HCT116 (cell line): ENCODE measurements around the gene TGM4. TPM values are rescaled to one million over a fixed set of nuclear protein-coding genes. Genes with fewer than 3 reads are reported as not detected.
A peak's percentile ranks its signal among the peaks of the same experiment; 100 is the strongest.

Experiments used
- ATAC-seq: fragments of 200-7000 bp; cut with Tn5 transposase; 2 replicates; pipeline ENCODE4 v1.9.1; 2020; ENCODE audit warnings: mild to moderate bottlenecking, moderate library complexity
- BruUV-seq: library from RNA; stranded (reverse); fragments of 400-500 nt; replicated peaks from 2 replicates; lab custom pipeline; 2021; lab: Mats Ljungman, UMichigan
- CTCF ChIA-PET: fragments of 300-600 bp; sonication (Branson Sonifier 250); formaldehyde crosslinking; loops from one replicate; lab custom pipeline; 2021; ENCODE audit warnings: antibody characterized with exemption; lab: Charles Lee
- POLR2A ChIA-PET: fragments of 300-600, 350-600 bp; sonication (Branson Sonifier 250); formaldehyde crosslinking; loops from one replicate; lab custom pipeline; 2021; ENCODE audit warnings: antibody characterized with exemption; lab: Charles Lee
- RAD21 ChIA-PET, 2 experiments: fragments of 300-600 bp; sonication (Branson Sonifier 250); formaldehyde crosslinking; loops; one replicate each; lab custom pipeline; 2023; ENCODE audit warnings: low total read pairs in 2 of 2; ENCODE audit not compliant: uncharacterized antibody in 2 of 2, unreplicated experiment in 2 of 2, low non-redundant PET in 1 of 2; lab: Charles Lee
- DNase-seq: peaks from one replicate; pipeline ENCODE4 v3.0.0-alpha.2; 2010; ENCODE audit warnings: low read depth, low spot score
- H2AFZ ChIP-seq: fragments of 200-600 bp; shearing (Covaris generic), sonication (generic); 2 replicates; pipeline ENCODE4 v1.6.1; 2017; ENCODE audit warnings: low read depth, mixed run types, mixed read lengths, antibody characterized with exemption, low read length; ENCODE audit not compliant: poor library complexity, severe bottlenecking
- H3K27ac ChIP-seq: 2 replicates; pipeline ENCODE4 v1.5.1; 2012; ENCODE audit warnings: low read depth, low read length
- H3K27me3 ChIP-seq: fragments of 200-600 bp; sonication (generic); 2 replicates; pipeline ENCODE4 v1.6.1; 2016; ENCODE audit warnings: mixed run types, low read length, mixed read lengths; ENCODE audit not compliant: insufficient read depth
- H3K36me3 ChIP-seq, 2 experiments: fragments of 200-500 bp in 1 of 2; fragments of 200-600 bp in 1 of 2; sonication (Bioruptor generic) in 1 of 2; sonication (generic) in 1 of 2; 2 replicates each; pipeline versions ENCODE4 v1.5.1 to v1.6.1; 2014 to 2016; ENCODE audit warnings: low read length in 2 of 2, inconsistent platforms in 1 of 2, mixed read lengths in 1 of 2, mixed run types in 1 of 2; ENCODE audit not compliant: insufficient read depth in 2 of 2, control insufficient read depth in 1 of 2
- H3K4me1 ChIP-seq, 2 experiments: fragments of 200-600 bp in 1 of 2; sonication (generic) in 1 of 2; 2 replicates each; pipeline versions ENCODE4 v1.5.1 to v1.6.1; 2012 to 2017; ENCODE audit warnings: low read length in 2 of 2, inconsistent platforms in 1 of 2, mild to moderate bottlenecking in 1 of 2, mixed read lengths in 1 of 2, mixed run types in 1 of 2, moderate library complexity in 1 of 2; ENCODE audit not compliant: insufficient read depth in 2 of 2, control insufficient read depth in 1 of 2
- H3K4me2 ChIP-seq: fragments of 200-600 bp; sonication (generic); 2 replicates; pipeline ENCODE4 v1.6.1; 2017; ENCODE audit warnings: mixed run types, low read length, mixed read lengths
- H3K4me3 ChIP-seq, 2 experiments: fragments of 200-600 bp in 1 of 2; sonication (generic) in 1 of 2; replicated peaks in 1 of 2; 2 replicates each; pipeline ENCODE4 v1.5.1; 2011 to 2016; ENCODE audit warnings: low read length in 2 of 2, control low read depth in 1 of 2, low read depth in 1 of 2, mild to moderate bottlenecking in 1 of 2, mixed read lengths in 1 of 2, mixed run types in 1 of 2
- H3K79me2 ChIP-seq: fragments of 200-600 bp; sonication (generic); 2 replicates; pipeline ENCODE4 v1.6.1; 2017; ENCODE audit warnings: mild to moderate bottlenecking, mixed run types, low read length, moderate library complexity, mixed read lengths; ENCODE audit not compliant: insufficient read depth
- H3K9ac ChIP-seq: fragments of 200-600 bp; sonication (generic); 2 replicates; pipeline ENCODE4 v1.6.1; 2016; ENCODE audit warnings: low read length, mixed read lengths
- H3K9me2 ChIP-seq: fragments of 200-600 bp; sonication (generic), shearing (Covaris generic); 2 replicates; pipeline ENCODE4 v1.6.1; 2017; ENCODE audit warnings: mixed run types, mild to moderate bottlenecking, moderate library complexity; ENCODE audit not compliant: insufficient read depth
- H3K9me3 ChIP-seq, 2 experiments: fragments of 200-500 bp in 1 of 2; fragments of 200-600 bp in 1 of 2; sonication (Bioruptor generic) in 1 of 2; sonication (generic) in 1 of 2; 2 replicates each; pipeline ENCODE4 v1.6.1; 2014 to 2017; ENCODE audit warnings: low read length in 2 of 2, mixed read lengths in 2 of 2, inconsistent platforms in 1 of 2, low read depth in 1 of 2, mild to moderate bottlenecking in 1 of 2, mixed run types in 1 of 2, moderate library complexity in 1 of 2; ENCODE audit not compliant: control insufficient read depth in 1 of 2, insufficient read depth in 1 of 2
- H4K20me1 ChIP-seq: fragments of 200-600 bp; sonication (generic), shearing (Covaris generic); 2 replicates; pipeline ENCODE4 v1.6.1; 2017; ENCODE audit warnings: mixed run types, mild to moderate bottlenecking, moderate library complexity; ENCODE audit not compliant: insufficient read depth
- EZH2 ChIP-seq: fragments of 200-600 bp; sonication (generic); IDR thresholded peaks from 2 replicates; pipeline ENCODE4 v1.6.1; 2017; ENCODE audit warnings: antibody characterized with exemption, mixed run types
- MAX ChIP-seq: IDR thresholded peaks from 2 replicates; pipeline ENCODE4 v1.6.1; 2012
- SP1 ChIP-seq: IDR thresholded peaks from 2 replicates; pipeline ENCODE4 v1.6.1; 2012; ENCODE audit warnings: low read depth
- intact Hi-C: fragments of 100-400 bp; cut with micrococcal nuclease; formaldehyde crosslinking; loops from 2 replicates; pipeline ENCODE4 v1.10.0; 2022
- total RNA-seq: library from RNA; stranded (reverse); gene quantifications from one replicate; pipeline ENCODE4 v1.2.1, GENCODE V29; 2021; ENCODE audit not compliant: unreplicated experiment
- TF ChIP-seq, protein P1 (sequence below): IDR thresholded peaks from 2 replicates; pipeline ENCODE4 v1.6.1; 2012; ENCODE audit warnings: low read depth

The TGM4 gene
- total RNA-seq, 1 experiment from 2014 or later: not detected

- TF ChIP-seq, protein P1, sequence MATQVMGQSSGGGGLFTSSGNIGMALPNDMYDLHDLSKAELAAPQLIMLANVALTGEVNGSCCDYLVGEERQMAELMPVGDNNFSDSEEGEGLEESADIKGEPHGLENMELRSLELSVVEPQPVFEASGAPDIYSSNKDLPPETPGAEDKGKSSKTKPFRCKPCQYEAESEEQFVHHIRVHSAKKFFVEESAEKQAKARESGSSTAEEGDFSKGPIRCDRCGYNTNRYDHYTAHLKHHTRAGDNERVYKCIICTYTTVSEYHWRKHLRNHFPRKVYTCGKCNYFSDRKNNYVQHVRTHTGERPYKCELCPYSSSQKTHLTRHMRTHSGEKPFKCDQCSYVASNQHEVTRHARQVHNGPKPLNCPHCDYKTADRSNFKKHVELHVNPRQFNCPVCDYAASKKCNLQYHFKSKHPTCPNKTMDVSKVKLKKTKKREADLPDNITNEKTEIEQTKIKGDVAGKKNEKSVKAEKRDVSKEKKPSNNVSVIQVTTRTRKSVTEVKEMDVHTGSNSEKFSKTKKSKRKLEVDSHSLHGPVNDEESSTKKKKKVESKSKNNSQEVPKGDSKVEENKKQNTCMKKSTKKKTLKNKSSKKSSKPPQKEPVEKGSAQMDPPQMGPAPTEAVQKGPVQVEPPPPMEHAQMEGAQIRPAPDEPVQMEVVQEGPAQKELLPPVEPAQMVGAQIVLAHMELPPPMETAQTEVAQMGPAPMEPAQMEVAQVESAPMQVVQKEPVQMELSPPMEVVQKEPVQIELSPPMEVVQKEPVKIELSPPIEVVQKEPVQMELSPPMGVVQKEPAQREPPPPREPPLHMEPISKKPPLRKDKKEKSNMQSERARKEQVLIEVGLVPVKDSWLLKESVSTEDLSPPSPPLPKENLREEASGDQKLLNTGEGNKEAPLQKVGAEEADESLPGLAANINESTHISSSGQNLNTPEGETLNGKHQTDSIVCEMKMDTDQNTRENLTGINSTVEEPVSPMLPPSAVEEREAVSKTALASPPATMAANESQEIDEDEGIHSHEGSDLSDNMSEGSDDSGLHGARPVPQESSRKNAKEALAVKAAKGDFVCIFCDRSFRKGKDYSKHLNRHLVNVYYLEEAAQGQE: no peak
- TF ChIP-seq SP1: peak; percentile 67
These were observed 12.8 kb upstream of the TGM4 start, which contains the start of gene TMEM42 (continued) for GRCh38 chr3:44861412-44862225.

DNA sequence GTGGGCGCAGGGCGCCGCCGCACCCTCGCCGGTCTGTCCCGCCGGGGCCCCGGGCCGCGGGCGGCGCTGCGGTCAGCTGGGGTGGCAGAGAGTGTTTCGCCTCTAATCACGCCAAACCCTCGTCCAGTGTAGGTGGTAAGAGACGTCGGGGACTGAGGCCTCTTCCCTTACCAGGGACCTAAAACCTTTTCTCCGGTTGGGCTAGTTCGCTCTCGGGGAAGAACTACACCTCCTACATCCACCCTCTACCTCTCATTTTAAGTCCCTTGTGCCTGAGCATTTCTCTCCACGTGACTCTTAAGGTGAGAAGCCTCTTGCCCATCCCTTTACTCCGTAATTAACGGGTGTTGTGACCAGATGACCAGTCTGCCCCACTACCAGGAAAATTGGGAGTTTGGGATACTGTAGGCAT lies 12.2 kb upstream of the TGM4 start:
- H3K36me3 ChIP-seq: peaks cover 0 to 8% of the 10 kb centered on the region in 2 experiments; a peak in 1 of 4 replicates
- ChIA-PET CTCF (no interaction called here), POLR2A (interaction anchor here (0.8 kb wide), 1 partner anchor 101 kb away, joined by 3 read pairs; the partner anchor contains the start of genes KIAA1143 and KIF15), RAD21 (no interaction called here)
- intact Hi-C loops: no loop called here
- peak overlapping the region; percentile 60 for H3K27ac ChIP-seq
- no peaks in the 10 kb centered on the region; the same call in 1 of the 2 replicates for H3K79me2 ChIP-seq
- no peaks in the 10 kb centered on the region for H3K27me3 ChIP-seq
- H3K9me3 ChIP-seq: peaks cover 0 to 4% of the 10 kb centered on the region in 2 experiments; a peak in 2 of 4 replicates
- H3K9me2 ChIP-seq: no peaks in the 10 kb centered on the region
- H4K20me1 ChIP-seq: no peaks in the 10 kb centered on the region
- ATAC-seq: peak; percentile 65
- peak overlapping the region; percentile 68 for H3K9ac ChIP-seq
- peak overlapping the region; percentile 87 for H3K4me2 ChIP-seq
- TF ChIP-seq MAX (peak; percentile 72), EZH2 (no peak)
- TF ChIP-seq, all 23 proteins: peak for 1
- H2AFZ ChIP-seq: no peak overlapping the region
- peaks cover 9 to 16% of the 10 kb centered on the region in 2 experiments; a peak in 2 of 4 replicates for H3K4me1 ChIP-seq
- H3K4me3 ChIP-seq: peak overlapping the region; percentile 62 to 65
- DNase-seq: no peak
- BruUV-seq: no TSS peak
